HL-60 (cell line): ENCODE data around the gene IL22RA2.

Experiments used
- POLR2AphosphoS5 ChIP-seq: IDR thresholded peaks from 2 replicates; pipeline ENCODE4 v1.6.1; 2012; ENCODE audit warnings: low read depth
- TF ChIP-seq, protein P1 (sequence below): IDR thresholded peaks from one replicate; pipeline ENCODE4 v1.5.1; 2011; ENCODE audit warnings: low read length, control low read depth, inconsistent platforms; ENCODE audit not compliant: insufficient read depth

DNA sequence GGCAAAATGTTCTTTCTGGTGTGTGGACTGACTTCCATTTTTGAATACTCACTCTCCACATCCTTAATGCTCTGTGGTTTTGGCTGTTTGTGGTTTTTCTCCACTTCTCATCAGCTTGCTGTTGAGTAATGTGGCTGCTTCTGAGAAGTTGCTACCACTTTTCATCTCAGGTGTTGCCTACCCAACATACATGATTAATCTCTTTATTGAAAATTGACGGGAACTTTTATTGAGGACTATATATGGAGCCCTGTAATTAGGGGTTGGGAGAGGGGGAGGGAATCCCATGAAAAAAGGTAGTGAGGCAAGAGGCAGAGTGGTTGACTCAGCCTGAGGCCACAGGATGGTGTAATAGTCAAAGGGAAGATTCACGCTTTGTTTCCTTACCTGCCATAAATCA, 17.6 kb downstream of the IL22RA2 start:
- TF ChIP-seq, protein P1, sequence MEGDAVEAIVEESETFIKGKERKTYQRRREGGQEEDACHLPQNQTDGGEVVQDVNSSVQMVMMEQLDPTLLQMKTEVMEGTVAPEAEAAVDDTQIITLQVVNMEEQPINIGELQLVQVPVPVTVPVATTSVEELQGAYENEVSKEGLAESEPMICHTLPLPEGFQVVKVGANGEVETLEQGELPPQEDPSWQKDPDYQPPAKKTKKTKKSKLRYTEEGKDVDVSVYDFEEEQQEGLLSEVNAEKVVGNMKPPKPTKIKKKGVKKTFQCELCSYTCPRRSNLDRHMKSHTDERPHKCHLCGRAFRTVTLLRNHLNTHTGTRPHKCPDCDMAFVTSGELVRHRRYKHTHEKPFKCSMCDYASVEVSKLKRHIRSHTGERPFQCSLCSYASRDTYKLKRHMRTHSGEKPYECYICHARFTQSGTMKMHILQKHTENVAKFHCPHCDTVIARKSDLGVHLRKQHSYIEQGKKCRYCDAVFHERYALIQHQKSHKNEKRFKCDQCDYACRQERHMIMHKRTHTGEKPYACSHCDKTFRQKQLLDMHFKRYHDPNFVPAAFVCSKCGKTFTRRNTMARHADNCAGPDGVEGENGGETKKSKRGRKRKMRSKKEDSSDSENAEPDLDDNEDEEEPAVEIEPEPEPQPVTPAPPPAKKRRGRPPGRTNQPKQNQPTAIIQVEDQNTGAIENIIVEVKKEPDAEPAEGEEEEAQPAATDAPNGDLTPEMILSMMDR, result no peak
- peak; percentile 51; the same call in 1 of the 2 replicates for TF ChIP-seq POLR2AphosphoS5
